Liver (tissue), 9 donors: ENCODE results near the gene YTHDF1. TPM values are rescaled to one million over a fixed set of nuclear protein-coding genes. Genes with fewer than 3 reads are reported as not detected.

Experiments
- DNase-seq: peaks from one replicate; pipeline ENCODE4 v3.0.0-alpha.2; 2017; ENCODE audit warnings: low spot score
- H3K27ac ChIP-seq, 2 donors: one replicate each; pipeline ENCODE4 v1.7.0; 2013; ENCODE audit warnings: inconsistent platforms in 2 of 2, low read length in 2 of 2, control low read depth in 1 of 2, low read depth in 1 of 2, mild to moderate bottlenecking in 1 of 2
- H3K27me3 ChIP-seq, 4 donors: one replicate each; pipeline versions ENCODE4 v1.6.1 to v1.7.0; 2013; ENCODE audit warnings: low read length in 3 of 4, inconsistent platforms in 1 of 4, mild to moderate bottlenecking in 1 of 4, moderate library complexity in 1 of 4; ENCODE audit not compliant: control insufficient read depth in 4 of 4, insufficient read depth in 4 of 4
- H3K36me3 ChIP-seq, 4 donors: one replicate each; pipeline versions ENCODE4 v1.6.1 to v1.7.0; 2013; ENCODE audit warnings: low read length in 3 of 4, mild to moderate bottlenecking in 3 of 4, low read depth in 1 of 4, moderate library complexity in 1 of 4; ENCODE audit not compliant: control insufficient read depth in 4 of 4, insufficient read depth in 3 of 4
- H3K4me1 ChIP-seq, 4 donors: one replicate each; pipeline versions ENCODE4 v1.6.1 to v1.7.0; 2013; ENCODE audit warnings: low read length in 3 of 4, mild to moderate bottlenecking in 3 of 4, moderate library complexity in 1 of 4; ENCODE audit not compliant: control insufficient read depth in 4 of 4, insufficient read depth in 4 of 4
- H3K4me3 ChIP-seq, 3 donors: one replicate each; pipeline versions ENCODE4 v1.6.1 to v1.7.0; 2013; ENCODE audit warnings: low read length in 3 of 3, control low read depth in 1 of 3, low read depth in 1 of 3, mild to moderate bottlenecking in 1 of 3
- H3K9ac ChIP-seq, 2 donors: one replicate each; pipeline ENCODE4 v1.7.0; 2013; ENCODE audit warnings: low read length in 2 of 2, mild to moderate bottlenecking in 2 of 2, moderate library complexity in 2 of 2, control low read depth in 1 of 2, low read depth in 1 of 2
- H3K9me3 ChIP-seq, 4 donors: one replicate each; pipeline versions ENCODE4 v1.6.1 to v1.7.0; 2013; ENCODE audit warnings: low read length in 3 of 4; ENCODE audit not compliant: control insufficient read depth in 4 of 4
- ATF3 ChIP-seq: IDR thresholded peaks from 2 replicates; pipeline ENCODE4 v1.6.1; 2016; ENCODE audit warnings: antibody characterized with exemption
- EGR1 ChIP-seq, 2 donors: IDR thresholded peaks; 2 replicates each; pipeline ENCODE4 v1.6.1; 2016 to 2018; ENCODE audit warnings: antibody characterized with exemption in 2 of 2, low read depth in 2 of 2
- FOXA2 ChIP-seq: IDR thresholded peaks from 2 replicates; pipeline ENCODE4 v1.6.1; 2016; ENCODE audit warnings: antibody characterized with exemption
- GABPA ChIP-seq, 2 donors: IDR thresholded peaks in 1 of 2; conservative IDR thresholded peaks in 1 of 2; 2 replicates each; pipeline ENCODE4 v1.6.1; 2016; ENCODE audit warnings: antibody characterized with exemption in 2 of 2, mild to moderate bottlenecking in 1 of 2, moderate library complexity in 1 of 2
- HNF4A ChIP-seq, 2 donors: conservative IDR thresholded peaks; 2 replicates each; pipeline ENCODE4 v1.6.1; 2016; ENCODE audit warnings: antibody characterized with exemption in 2 of 2, mild to moderate bottlenecking in 2 of 2
- HNF4G ChIP-seq: IDR thresholded peaks from 2 replicates; pipeline ENCODE4 v1.6.1; 2016; ENCODE audit warnings: antibody characterized with exemption
- JUND ChIP-seq, 2 donors: IDR thresholded peaks; 2 replicates each; pipeline ENCODE4 v1.6.1; 2016; ENCODE audit warnings: antibody characterized with exemption in 2 of 2
- MAX ChIP-seq: IDR thresholded peaks from 2 replicates; pipeline ENCODE4 v1.6.1; 2016; ENCODE audit warnings: antibody characterized with exemption
- REST ChIP-seq: IDR thresholded peaks from 2 replicates; pipeline ENCODE4 v1.6.1; 2016; ENCODE audit warnings: antibody characterized with exemption, mild to moderate bottlenecking
- RXRA ChIP-seq, 2 donors: IDR thresholded peaks; 2 replicates each; pipeline ENCODE4 v1.6.1; 2017 to 2018; ENCODE audit warnings: antibody characterized with exemption in 2 of 2, mild to moderate bottlenecking in 1 of 2
- SP1 ChIP-seq: IDR thresholded peaks from 2 replicates; pipeline ENCODE4 v1.6.1; 2018; ENCODE audit warnings: antibody characterized with exemption, mild to moderate bottlenecking
- TAF1 ChIP-seq: conservative IDR thresholded peaks from 2 replicates; pipeline ENCODE4 v1.6.1; 2016; ENCODE audit warnings: antibody characterized with exemption, mild to moderate bottlenecking
- YY1 ChIP-seq: IDR thresholded peaks from 2 replicates; pipeline ENCODE4 v1.6.1; 2016; ENCODE audit warnings: antibody characterized with exemption, mild to moderate bottlenecking
- ZBTB33 ChIP-seq: IDR thresholded peaks from 2 replicates; pipeline ENCODE4 v1.6.1; 2016; ENCODE audit warnings: antibody characterized with exemption
- WGBS: extraction: QIAGEN DNeasy Blood & Tissue Kit; methylation state at CpG from one replicate; pipeline ENCODE4 v1.1.7; 2013; 5-methylcytosine and 5-hydroxymethylcytosine counted together
- polyA plus RNA-seq, 2 donors: library from polyadenylated mRNA; stranded (reverse) in 1 of 2; unstranded in 1 of 2; fragments of 200-250 nt in 1 of 2; fragments of >200 nt in 1 of 2; fragmentation: Nextera tagmentation in 1 of 2; extraction: Ambion mirVana in 1 of 2; gene quantifications; one replicate each; pipeline versions ENCODE4 v1.2.1 to v1.2.3, GENCODE V29; 2013 to 2015
- total RNA-seq, 2 donors: library from RNA; depleted of rRNA; stranded (reverse); fragments of >200 nt; gene quantifications; one replicate each; pipeline ENCODE4 v1.2.3, GENCODE V29; 2014
- donor health status: healthy.
- donor health status: healthy.
- donor health status: healthy.
- donor health status: healthy.
- donor health status: healthy.

Gene YTHDF1
- total and polyA plus RNA-seq, 4 donors, result 6.8 to 19.5 (median 14.9) TPM

GRCh38 chr20:63189846-63190559 is 25.9 kb downstream of the YTHDF1 start (continued):
- no peak for TF ChIP-seq ATF3
- TF ChIP-seq GABPA (IDR thresholded peaks at IDR 0.05 in 1 of 2, conservative IDR thresholded peaks at IDR 0.05 in 1 of 2), result no peak

GRCh38 chr20:63189322-63189642 is 26.6 kb downstream of the YTHDF1 start:
- Histone ChIP-seq H3K4me1 (no peaks in the 10 kb centered on the region), H3K36me3 (no peaks in the 10 kb centered on the region), H3K9ac (no peak overlapping the region), H3K9me3 (no peaks in the 10 kb centered on the region), H3K27me3 (no peaks in the 10 kb centered on the region), H3K27ac (no peak overlapping the region), H3K4me3 (no peak overlapping the region)
- no peak for DNase-seq
- 83% methylated on average over 5 of the region's 5 CpGs for WGBS
- TF ChIP-seq TAF1 (no peak), YY1 (no peak), RXRA (IDR thresholded peaks at IDR 0.05) (no peak), FOXA2 (no peak), MAX (no peak), REST (no peak), GABPA (IDR thresholded peaks at IDR 0.05 in 1 of 2, conservative IDR thresholded peaks at IDR 0.05 in 1 of 2) (no peak), JUND (IDR thresholded peaks at IDR 0.05) (no peak), HNF4G (no peak)

GRCh38 chr20:63188641-63189321 is 27.1 kb downstream of the YTHDF1 start:
- TF ChIP-seq RXRA (IDR thresholded peaks at IDR 0.05) (no peak), EGR1 (IDR thresholded peaks at IDR 0.05; ENCODE audit: low read depth in 2 of 2) (no peak), HNF4G (no peak)
- H3K9ac ChIP-seq, result no peak overlapping the region
- no peaks in the 10 kb centered on the region for H3K9me3 ChIP-seq
- no peak for DNase-seq
- no peaks in the 10 kb centered on the region for H3K36me3 ChIP-seq
- H3K27me3 ChIP-seq, result no peaks in the 10 kb centered on the region
- H3K27ac ChIP-seq, result no peak overlapping the region
- H3K4me1 ChIP-seq, result no peaks in the 10 kb centered on the region
- no peak overlapping the region for H3K4me3 ChIP-seq
- WGBS, result 73% methylated on average over 15 of the region's 15 CpGs

- no peaks in the 10 kb centered on the region for H3K36me3 ChIP-seq
- no peaks in the 10 kb centered on the region for H3K4me1 ChIP-seq
- WGBS, result 86% methylated on average over 13 of the region's 13 CpGs
- DNase-seq, result no peak
- H3K9ac ChIP-seq, result no peak overlapping the region
- no peak overlapping the region for H3K27ac ChIP-seq
- no peaks in the 10 kb centered on the region for H3K27me3 ChIP-seq
- no peaks in the 10 kb centered on the region for H3K9me3 ChIP-seq
- H3K4me3 ChIP-seq, result no peak overlapping the region
- TF ChIP-seq RXRA (IDR thresholded peaks at IDR 0.05), result no peak
- no peak for TF ChIP-seq FOXA2
- no peak for TF ChIP-seq JUND (IDR thresholded peaks at IDR 0.05)
- TF ChIP-seq SP1, result no peak
- no peak for TF ChIP-seq ZBTB33
- TF ChIP-seq TAF1, result no peak
- no peak for TF ChIP-seq HNF4A (conservative IDR thresholded peaks at IDR 0.05)
- TF ChIP-seq EGR1 (IDR thresholded peaks at IDR 0.05; ENCODE audit: low read depth in 2 of 2), result no peak
- no peak for TF ChIP-seq ATF3
- TF ChIP-seq MAX, result no peak
Observed at GRCh38 chr20:63188159-63188442, 27.8 kb downstream of the YTHDF1 start.
